Colonic mucosa (tissue), 4 donors: Measurements from ENCODE around the gene PALM2AKAP2. TPM values are rescaled to one million over a fixed set of nuclear protein-coding genes. Genes with fewer than 3 reads are reported as not detected.

ENCODE experiments used
- DNase-seq: peaks from one replicate; pipeline ENCODE4 v3.0.0-alpha.2; 2020
- H3K27ac ChIP-seq: fragments of 200-600 bp; one replicate; pipeline ENCODE4 v1.8.0; 2021
- H3K27me3 ChIP-seq: fragments of 200-600 bp; one replicate; pipeline ENCODE4 v1.8.0; 2021
- H3K36me3 ChIP-seq: fragments of 200-600 bp; one replicate; pipeline ENCODE4 v1.8.0; 2021
- H3K4me1 ChIP-seq: fragments of 200-600 bp; one replicate; pipeline ENCODE4 v1.8.0; 2021; ENCODE audit warnings: mild to moderate bottlenecking
- H3K4me3 ChIP-seq: fragments of 200-600 bp; one replicate; pipeline ENCODE4 v1.8.0; 2021
- H3K9ac ChIP-seq, 2 donors: one replicate each; pipeline ENCODE4 v1.7.0; 2013; ENCODE audit warnings: control low read depth in 2 of 2, low read depth in 2 of 2, low read length in 2 of 2
- H3K9me3 ChIP-seq: fragments of 200-600 bp; one replicate; pipeline ENCODE4 v1.8.0; 2021
- intact Hi-C: fragments of 100-400 bp; cut with DNase I; formaldehyde crosslinking; loops from one replicate; pipeline ENCODE4 v1.14.1; 2022
- total RNA-seq, 2 donors: library from RNA; stranded (reverse); fragmentation: NEBNext Ultra II Directional in 1 of 2; extraction: Animal tissue kit (Norgen Biotek cat#: 25700) in 1 of 2; gene quantifications; one replicate each; pipeline ENCODE4 v1.2.1, GENCODE V29; 2021
- TF ChIP-seq, protein P1 (sequence below): fragments of 200-600 bp; IDR thresholded peaks from one replicate; pipeline ENCODE4 v1.8.0; 2022; ENCODE audit warnings: antibody characterized with exemption, mild to moderate bottlenecking
- donor health status: healthy.
- donor health status: DM: no; HTN: no; CAD: no.
- donor health status: DM: no; HTN: no; CAD: no.

The PALM2AKAP2 gene
- total RNA-seq, 2 donors from 2014 or later, result 0.69 to 3.4 TPM

GRCh38 chr9:109796078-109796477, 16.1 kb downstream of the PALM2AKAP2 start:
- Histone ChIP-seq H3K4me1 (no peaks in the 10 kb centered on the region), H3K9me3 (no peaks in the 10 kb centered on the region), H3K27ac (no peak overlapping the region), H3K27me3 (no peaks in the 10 kb centered on the region), H3K36me3 (no peaks in the 10 kb centered on the region), H3K4me3 (no peak overlapping the region), H3K9ac (no peak overlapping the region)
- TF ChIP-seq, protein P1, sequence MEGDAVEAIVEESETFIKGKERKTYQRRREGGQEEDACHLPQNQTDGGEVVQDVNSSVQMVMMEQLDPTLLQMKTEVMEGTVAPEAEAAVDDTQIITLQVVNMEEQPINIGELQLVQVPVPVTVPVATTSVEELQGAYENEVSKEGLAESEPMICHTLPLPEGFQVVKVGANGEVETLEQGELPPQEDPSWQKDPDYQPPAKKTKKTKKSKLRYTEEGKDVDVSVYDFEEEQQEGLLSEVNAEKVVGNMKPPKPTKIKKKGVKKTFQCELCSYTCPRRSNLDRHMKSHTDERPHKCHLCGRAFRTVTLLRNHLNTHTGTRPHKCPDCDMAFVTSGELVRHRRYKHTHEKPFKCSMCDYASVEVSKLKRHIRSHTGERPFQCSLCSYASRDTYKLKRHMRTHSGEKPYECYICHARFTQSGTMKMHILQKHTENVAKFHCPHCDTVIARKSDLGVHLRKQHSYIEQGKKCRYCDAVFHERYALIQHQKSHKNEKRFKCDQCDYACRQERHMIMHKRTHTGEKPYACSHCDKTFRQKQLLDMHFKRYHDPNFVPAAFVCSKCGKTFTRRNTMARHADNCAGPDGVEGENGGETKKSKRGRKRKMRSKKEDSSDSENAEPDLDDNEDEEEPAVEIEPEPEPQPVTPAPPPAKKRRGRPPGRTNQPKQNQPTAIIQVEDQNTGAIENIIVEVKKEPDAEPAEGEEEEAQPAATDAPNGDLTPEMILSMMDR, result no peak
- no peak for DNase-seq
- intact Hi-C loops, result no loop called here

DNA sequence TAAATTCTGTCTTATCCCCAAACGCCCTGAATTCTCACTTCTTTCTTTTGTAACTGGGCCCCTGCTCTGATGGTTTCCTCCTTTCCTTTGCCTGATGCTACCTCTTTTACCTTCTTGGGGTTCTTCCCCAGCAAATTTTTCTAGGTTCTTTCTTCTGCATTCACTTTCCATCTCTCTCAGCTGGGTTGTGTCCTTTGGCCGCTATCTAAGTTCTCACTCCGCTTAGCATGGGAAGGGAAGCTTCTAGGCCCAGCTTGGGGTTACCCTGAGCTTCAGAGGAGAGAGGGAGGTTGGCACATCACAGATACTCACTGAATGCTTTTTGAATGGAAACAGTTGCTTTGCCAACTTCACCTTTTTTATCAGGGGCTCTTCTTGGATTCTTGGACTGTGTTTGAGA, 17.0 kb downstream of the PALM2AKAP2 start:
- DNase-seq, result no peak
- H3K27me3 ChIP-seq, result no peaks in the 10 kb centered on the region
- no peaks in the 10 kb centered on the region for H3K9me3 ChIP-seq
- no peaks in the 10 kb centered on the region for H3K4me1 ChIP-seq
- no peak overlapping the region for H3K4me3 ChIP-seq
- no peaks in the 10 kb centered on the region for H3K36me3 ChIP-seq
- intact Hi-C loops, result no loop called here
- H3K27ac ChIP-seq, result no peak overlapping the region
- no peak overlapping the region for H3K9ac ChIP-seq
- TF ChIP-seq, protein P1, result no peak

DNA sequence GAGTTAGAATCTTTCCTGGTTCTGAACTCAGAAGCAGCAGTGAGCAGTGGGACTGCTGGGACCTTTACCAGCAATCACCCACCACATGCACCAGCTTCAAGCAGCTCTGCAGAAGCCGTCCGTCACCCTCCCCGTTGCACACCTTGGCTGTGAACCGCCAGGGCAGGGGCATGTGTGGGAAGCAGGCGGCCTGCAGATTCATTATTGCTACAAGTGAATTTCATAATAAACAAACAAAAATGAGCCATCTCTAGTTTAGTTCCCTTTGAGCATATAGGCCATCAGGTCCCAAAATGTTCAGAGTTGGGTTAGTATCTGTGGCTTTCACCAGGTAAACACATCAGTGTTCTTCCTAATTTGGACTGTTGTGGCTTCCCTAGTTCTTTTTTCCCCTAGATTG, 17.5 kb downstream of the PALM2AKAP2 start:
- Histone ChIP-seq H3K27ac (no peak overlapping the region), H3K4me3 (no peak overlapping the region), H3K27me3 (no peaks in the 10 kb centered on the region), H3K9me3 (no peaks in the 10 kb centered on the region), H3K9ac (no peak overlapping the region), H3K36me3 (no peaks in the 10 kb centered on the region), H3K4me1 (no peaks in the 10 kb centered on the region)
- TF ChIP-seq, protein P1, result no peak
- intact Hi-C loops, result no loop called here
- no peak for DNase-seq

- Histone ChIP-seq H3K36me3 (no peaks in the 10 kb centered on the region), H3K4me3 (no peak overlapping the region), H3K4me1 (no peaks in the 10 kb centered on the region), H3K9me3 (no peaks in the 10 kb centered on the region), H3K27me3 (no peaks in the 10 kb centered on the region), H3K27ac (no peak overlapping the region), H3K9ac (no peak overlapping the region)
- TF ChIP-seq, protein P1, result no peak
- no peak for DNase-seq
- intact Hi-C loops, result no loop called here
Observed at GRCh38 chr9:109799141-109799540, 19.1 kb downstream of the PALM2AKAP2 start.

DNA sequence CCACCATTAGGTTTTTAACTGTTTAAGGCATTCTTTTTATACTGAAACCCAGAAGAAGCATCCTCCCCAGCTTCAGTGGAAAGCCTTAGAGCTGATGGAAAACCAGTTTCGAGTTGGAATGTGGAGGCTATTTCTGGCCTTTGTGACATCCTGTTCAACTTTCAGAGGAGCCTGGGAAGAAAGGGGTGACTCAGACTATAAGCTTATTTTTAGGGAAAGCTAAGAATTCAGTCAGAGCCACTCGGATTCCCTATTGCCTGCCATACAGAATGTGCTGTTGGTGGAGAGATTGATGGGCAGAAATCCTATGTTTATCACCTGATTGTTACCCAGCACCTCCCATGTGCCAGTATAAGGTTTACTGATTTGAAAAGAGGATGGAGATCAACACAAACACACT, 19.8 kb downstream of the PALM2AKAP2 start:
- Histone ChIP-seq H3K4me1 (no peaks in the 10 kb centered on the region), H3K27ac (no peak overlapping the region), H3K27me3 (no peaks in the 10 kb centered on the region), H3K9me3 (no peaks in the 10 kb centered on the region), H3K4me3 (no peak overlapping the region), H3K9ac (no peak overlapping the region), H3K36me3 (no peaks in the 10 kb centered on the region)
- intact Hi-C loops, result no loop called here
- no peak for DNase-seq
- TF ChIP-seq, protein P1, result no peak

GRCh38 chr9:109801484-109801883, 21.5 kb downstream of the PALM2AKAP2 start:
- Histone ChIP-seq H3K4me3 (no peak overlapping the region), H3K27me3 (no peaks in the 10 kb centered on the region), H3K9ac (no peak overlapping the region), H3K4me1 (no peaks in the 10 kb centered on the region), H3K36me3 (no peaks in the 10 kb centered on the region), H3K9me3 (no peaks in the 10 kb centered on the region), H3K27ac (no peak overlapping the region)
- no peak for DNase-seq
- TF ChIP-seq, protein P1, result no peak
- intact Hi-C loops, result no loop called here
